HL-60 (cell line): Measurements from ENCODE around the gene SLC39A5.

Experiments used
- DNase-seq, 2 experiments: peaks; one replicate each; pipeline ENCODE4 v3.0.0-alpha.2; 2010 to 2020; ENCODE audit warnings: low read depth in 1 of 2, low spot score in 1 of 2
- H3K27ac ChIP-seq: fragments of 250-450 bp; sonication (Bioruptor Pico); replicated peaks from 2 replicates; pipeline ENCODE4 v1.5.1; 2020; ENCODE audit warnings: mild to moderate bottlenecking, moderate library complexity
- H3K27me3 ChIP-seq: fragments of 250-450 bp; sonication (Bioruptor Pico); 2 replicates; pipeline ENCODE4 v1.5.1; 2021; ENCODE audit warnings: mild to moderate bottlenecking, moderate library complexity; ENCODE audit not compliant: insufficient read depth, poor library complexity, severe bottlenecking
- H3K4me3 ChIP-seq: replicated peaks from 2 replicates; pipeline ENCODE4 v1.5.1; 2011; ENCODE audit warnings: mild to moderate bottlenecking, control low read depth, low read length; ENCODE audit not compliant: insufficient read depth
- GABPA ChIP-seq: IDR thresholded peaks from 2 replicates; pipeline ENCODE4 v1.6.1; 2012; ENCODE audit warnings: low read depth
- POLR2AphosphoS5 ChIP-seq: IDR thresholded peaks from 2 replicates; pipeline ENCODE4 v1.6.1; 2012; ENCODE audit warnings: low read depth
- REST ChIP-seq: IDR thresholded peaks from 2 replicates; pipeline ENCODE4 v1.6.1; 2012; ENCODE audit warnings: low read depth; ENCODE audit not compliant: insufficient replicate concordance
- SPI1 ChIP-seq: IDR thresholded peaks from 2 replicates; pipeline ENCODE4 v1.6.1; 2012; ENCODE audit warnings: low read depth, mild to moderate bottlenecking, borderline replicate concordance
- TF ChIP-seq, protein P1 (sequence below): IDR thresholded peaks from one replicate; pipeline ENCODE4 v1.5.1; 2011; ENCODE audit warnings: low read length, control low read depth, inconsistent platforms; ENCODE audit not compliant: insufficient read depth

The SLC39A5 gene

DNA sequence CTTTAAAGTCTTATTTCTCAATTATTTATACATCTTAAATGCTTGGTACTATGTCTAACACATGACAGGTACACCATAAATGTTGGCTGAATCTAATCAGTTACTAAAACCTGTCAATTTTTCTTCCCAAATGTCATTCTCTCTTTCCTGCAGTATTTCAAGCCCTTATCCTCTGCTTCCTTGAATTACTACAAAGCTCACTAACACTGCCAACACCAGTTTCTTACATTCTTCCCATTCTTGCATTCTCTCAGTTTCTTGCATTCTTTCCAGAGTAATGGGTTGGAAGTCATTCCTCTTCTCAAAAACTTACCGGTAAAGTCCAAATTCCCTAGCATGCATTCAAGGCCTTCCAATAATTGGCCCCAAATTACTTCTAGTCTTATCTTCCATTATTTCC lies 31.0 kb upstream of the SLC39A5 start:
- TF ChIP-seq REST: no peak
- TF ChIP-seq, protein P1, sequence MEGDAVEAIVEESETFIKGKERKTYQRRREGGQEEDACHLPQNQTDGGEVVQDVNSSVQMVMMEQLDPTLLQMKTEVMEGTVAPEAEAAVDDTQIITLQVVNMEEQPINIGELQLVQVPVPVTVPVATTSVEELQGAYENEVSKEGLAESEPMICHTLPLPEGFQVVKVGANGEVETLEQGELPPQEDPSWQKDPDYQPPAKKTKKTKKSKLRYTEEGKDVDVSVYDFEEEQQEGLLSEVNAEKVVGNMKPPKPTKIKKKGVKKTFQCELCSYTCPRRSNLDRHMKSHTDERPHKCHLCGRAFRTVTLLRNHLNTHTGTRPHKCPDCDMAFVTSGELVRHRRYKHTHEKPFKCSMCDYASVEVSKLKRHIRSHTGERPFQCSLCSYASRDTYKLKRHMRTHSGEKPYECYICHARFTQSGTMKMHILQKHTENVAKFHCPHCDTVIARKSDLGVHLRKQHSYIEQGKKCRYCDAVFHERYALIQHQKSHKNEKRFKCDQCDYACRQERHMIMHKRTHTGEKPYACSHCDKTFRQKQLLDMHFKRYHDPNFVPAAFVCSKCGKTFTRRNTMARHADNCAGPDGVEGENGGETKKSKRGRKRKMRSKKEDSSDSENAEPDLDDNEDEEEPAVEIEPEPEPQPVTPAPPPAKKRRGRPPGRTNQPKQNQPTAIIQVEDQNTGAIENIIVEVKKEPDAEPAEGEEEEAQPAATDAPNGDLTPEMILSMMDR: no peak
- no peak for TF ChIP-seq POLR2AphosphoS5
- no peak for TF ChIP-seq SPI1
- DNase-seq: no peak
- no peaks in the 10 kb centered on the region for H3K27me3 ChIP-seq
- no peak overlapping the region for H3K27ac ChIP-seq
- no peak overlapping the region for H3K4me3 ChIP-seq

DNA sequence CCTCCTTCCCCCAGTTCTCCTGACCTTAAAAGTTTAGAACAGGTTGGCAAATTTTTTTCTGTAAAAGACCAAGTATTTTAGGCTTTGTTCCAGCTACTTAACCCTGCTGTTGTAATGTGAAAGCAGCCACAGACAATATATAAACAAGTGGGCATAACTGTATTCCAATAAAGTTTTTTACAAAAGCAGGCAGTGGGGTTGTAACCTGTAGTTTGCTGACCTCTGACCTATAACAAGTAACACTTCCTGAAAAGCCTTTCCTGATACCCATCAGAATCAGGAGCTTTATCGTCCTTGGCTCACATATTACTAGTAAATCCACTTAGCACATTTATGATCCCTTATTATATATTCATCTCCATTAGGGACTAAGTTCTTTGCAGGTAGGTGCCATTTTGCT lies 27.5 kb upstream of the SLC39A5 start:
- no peak for DNase-seq
- Histone ChIP-seq H3K4me3 (no peak overlapping the region), H3K27ac (no peak overlapping the region), H3K27me3 (no peaks in the 10 kb centered on the region)
- TF ChIP-seq SPI1 (no peak), GABPA (no peak), POLR2AphosphoS5 (no peak), REST (no peak)
- TF ChIP-seq, protein P1: no peak

DNA sequence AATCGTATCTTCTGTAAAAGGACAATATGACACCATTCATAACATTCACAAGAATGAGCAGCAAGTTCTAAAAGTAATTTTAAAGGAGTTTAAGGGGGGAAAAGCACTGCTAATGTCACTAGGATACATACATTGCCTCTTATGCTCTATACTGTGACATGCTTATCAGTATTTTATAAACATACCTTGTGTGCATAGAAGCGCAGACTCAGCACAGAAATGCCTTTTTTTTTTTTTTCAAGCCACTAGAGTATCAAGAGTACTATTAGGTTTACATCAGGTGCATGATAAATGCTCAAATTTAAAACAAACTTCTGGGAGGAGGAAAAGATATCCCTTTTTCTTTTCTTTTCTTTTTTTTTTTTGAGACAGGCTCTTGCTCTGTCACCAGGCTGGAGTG lies 27.0 kb upstream of the SLC39A5 start:
- DNase-seq: no peak
- TF ChIP-seq GABPA (no peak), REST (no peak)
- Histone ChIP-seq H3K4me3 (no peak overlapping the region), H3K27me3 (no peaks in the 10 kb centered on the region), H3K27ac (no peak overlapping the region)

DNA sequence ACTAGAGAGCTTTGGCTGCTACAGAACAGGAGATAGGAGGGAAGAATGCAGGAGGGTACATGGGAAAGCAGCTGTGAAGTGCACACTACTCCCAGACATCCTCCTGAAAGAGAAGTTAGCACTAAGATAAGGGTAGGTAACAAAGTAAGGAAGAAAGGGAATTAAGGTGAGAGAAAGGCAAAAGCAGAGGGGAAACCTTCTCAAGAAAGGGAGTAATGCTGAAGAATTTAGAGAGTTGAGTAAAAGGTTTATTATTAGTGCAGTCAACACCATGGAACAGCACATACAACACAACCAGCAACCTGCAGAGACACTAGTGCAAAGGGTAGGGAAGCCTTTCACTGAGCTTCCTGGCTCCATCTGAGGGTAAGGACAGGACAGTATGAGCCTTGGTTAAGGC lies 25.6 kb upstream of the SLC39A5 start:
- H3K4me3 ChIP-seq: no peak overlapping the region
- no peak for DNase-seq
- H3K27ac ChIP-seq: no peak overlapping the region
- H3K27me3 ChIP-seq: no peaks in the 10 kb centered on the region
- TF ChIP-seq SPI1: no peak
- TF ChIP-seq POLR2AphosphoS5: no peak
- no peak for TF ChIP-seq REST
- TF ChIP-seq GABPA: no peak
- TF ChIP-seq, protein P1: no peak
